Breast epithelium (tissue), 3 donors: ENCODE results near the gene DMRTC1.
"Not testable (repeated sequence)": the region's sequence is repeated elsewhere in the genome, so short reads cannot be mapped to it uniquely, and the experiment has no call there.

Source experiments
- POLR2A ChIP-seq: fragments of 450-650 bp; IDR thresholded peaks from one replicate; pipeline ENCODE4 v1.6.1; 2016; ENCODE audit warnings: antibody characterized with exemption, mild to moderate bottlenecking, moderate library complexity
- POLR2AphosphoS5 ChIP-seq, 3 donors: sonication (generic); formaldehyde crosslinking; IDR thresholded peaks; one replicate each; pipeline ENCODE4 v1.6.1; 2017; ENCODE audit warnings: antibody characterized with exemption in 3 of 3
- TF ChIP-seq, protein P1 (sequence below), 3 donors: fragments of 450-650 bp; IDR thresholded peaks; one replicate each; pipeline ENCODE4 v1.5.1; 2016 to 2017; ENCODE audit warnings: antibody characterized with exemption in 3 of 3, mild to moderate bottlenecking in 3 of 3, moderate library complexity in 3 of 3

DNA sequence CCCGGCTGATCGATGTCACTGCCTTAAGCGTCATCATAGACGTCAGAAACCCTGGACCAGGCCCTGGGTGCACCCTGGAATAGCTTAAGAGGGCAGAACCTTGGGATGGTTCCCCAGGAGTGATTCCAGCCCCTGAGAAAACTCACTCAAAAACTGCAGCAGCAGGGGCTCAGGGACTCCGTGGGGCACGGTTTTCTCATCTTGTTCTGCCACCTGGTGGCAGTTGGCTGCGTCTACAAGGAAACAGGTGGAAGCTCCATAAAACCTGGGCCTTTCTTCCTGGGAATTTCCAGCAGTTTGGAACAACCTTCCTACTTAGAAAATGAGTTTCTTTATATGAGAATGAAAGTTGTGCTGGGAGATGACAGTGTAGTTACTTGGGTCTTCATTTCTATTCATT is 7.2 kb downstream of the DMRTC1 start:
- TF ChIP-seq, protein P1, sequence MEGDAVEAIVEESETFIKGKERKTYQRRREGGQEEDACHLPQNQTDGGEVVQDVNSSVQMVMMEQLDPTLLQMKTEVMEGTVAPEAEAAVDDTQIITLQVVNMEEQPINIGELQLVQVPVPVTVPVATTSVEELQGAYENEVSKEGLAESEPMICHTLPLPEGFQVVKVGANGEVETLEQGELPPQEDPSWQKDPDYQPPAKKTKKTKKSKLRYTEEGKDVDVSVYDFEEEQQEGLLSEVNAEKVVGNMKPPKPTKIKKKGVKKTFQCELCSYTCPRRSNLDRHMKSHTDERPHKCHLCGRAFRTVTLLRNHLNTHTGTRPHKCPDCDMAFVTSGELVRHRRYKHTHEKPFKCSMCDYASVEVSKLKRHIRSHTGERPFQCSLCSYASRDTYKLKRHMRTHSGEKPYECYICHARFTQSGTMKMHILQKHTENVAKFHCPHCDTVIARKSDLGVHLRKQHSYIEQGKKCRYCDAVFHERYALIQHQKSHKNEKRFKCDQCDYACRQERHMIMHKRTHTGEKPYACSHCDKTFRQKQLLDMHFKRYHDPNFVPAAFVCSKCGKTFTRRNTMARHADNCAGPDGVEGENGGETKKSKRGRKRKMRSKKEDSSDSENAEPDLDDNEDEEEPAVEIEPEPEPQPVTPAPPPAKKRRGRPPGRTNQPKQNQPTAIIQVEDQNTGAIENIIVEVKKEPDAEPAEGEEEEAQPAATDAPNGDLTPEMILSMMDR (IDR thresholded peaks at IDR 0.05) = not testable (repeated sequence)
- not testable (repeated sequence) for TF ChIP-seq POLR2A; POLR2AphosphoS5 (IDR thresholded peaks at IDR 0.05)
